SK-N-MC (cell line): ENCODE results near the gene DAPK1.
"Not testable (repeated sequence)": the region's sequence is repeated elsewhere in the genome, so short reads cannot be mapped to it uniquely, and the experiment has no call there.

Experiments
- EZH2 ChIP-seq: fragments of 200-600 bp; sonication (generic); IDR thresholded peaks from one replicate; pipeline ENCODE4 v1.6.1; 2017; ENCODE audit warnings: antibody characterized with exemption
- POLR2AphosphoS5 ChIP-seq: IDR thresholded peaks from 2 replicates; pipeline ENCODE4 v1.6.1; 2012; ENCODE audit warnings: mild to moderate bottlenecking, low read depth, low read length, borderline replicate concordance

DNA sequence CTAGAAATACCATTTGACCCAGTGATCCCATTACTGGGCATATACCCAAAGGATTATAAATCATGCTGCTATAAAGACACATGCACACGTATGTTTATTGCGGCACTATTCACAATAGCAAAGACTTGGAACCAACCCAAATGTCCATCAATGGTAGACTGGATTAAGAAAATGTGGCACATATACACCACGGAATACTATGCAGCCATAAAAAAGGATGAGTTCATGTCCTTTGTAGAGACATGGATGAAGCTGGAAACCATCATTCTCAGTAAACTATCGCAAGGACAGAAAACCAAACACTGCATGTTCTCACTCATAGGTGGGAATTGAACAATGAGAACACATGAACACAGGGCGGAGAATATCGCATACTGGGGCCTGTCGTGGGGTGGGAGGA, 246.6 kb downstream of the DAPK1 start:
- TF ChIP-seq EZH2, POLR2AphosphoS5: not testable (repeated sequence)
